Measurements from ENCODE around the gene RPL13. TPM values are rescaled to one million over a fixed set of nuclear protein-coding genes. Genes with fewer than 3 reads are reported as not detected.
A peak's percentile ranks its signal among the peaks of the same experiment; 100 is the strongest.

The RPL13 gene
- total and polyA plus RNA-seq, 2 of the 13 experiments (the other 11 are each of a cell fraction or from before 2014, with no cell fraction given) = 2,988 to 4,411 TPM

GRCh38 chr16:89572485-89573205 is 12.2 kb downstream of the RPL13 start (continued):
- TF ChIP-seq RARA (CRISPR knock-in tag; IDR thresholded peaks at IDR 0.05) (peak; percentile 55; the same call in 1 of the 2 replicates), NCOA2 (CRISPR knock-in tag; IDR thresholded peaks at IDR 0.05) (peak; percentile 43; the same call in 1 of the 2 replicates), HOXA7 (CRISPR knock-in tag; IDR thresholded peaks at IDR 0.05) (no peak), ZSCAN29 (CRISPR knock-in tag; conservative IDR thresholded peaks at IDR 0.05) (peak; percentile 92), PHF20 (CRISPR knock-in tag; IDR thresholded peaks at IDR 0.05) (0 out of 2 replicates have a peak, but pooled peaks have one; percentile 16), ZBTB7A (CRISPR knock-in tag; IDR thresholded peaks at IDR 0.05) (peak; percentile 94), SMARCE1 (IDR thresholded peaks at IDR 0.05; ENCODE audit: borderline replicate concordance) (no peak), ZNF232 (CRISPR knock-in tag; IDR thresholded peaks at IDR 0.05; ENCODE audit: borderline replicate concordance) (no peak), ATF7-NPFF (CRISPR knock-in tag; IDR thresholded peaks at IDR 0.05; ENCODE audit: low read depth) (no peak), SCMH1 (CRISPR knock-in tag; IDR thresholded peaks at IDR 0.05; ENCODE audit: borderline replicate concordance) (no peak), ZNF781 (CRISPR knock-in tag; IDR thresholded peaks at IDR 0.05; ENCODE audit: borderline replicate concordance, not compliant biosample characterization) (peak; percentile 57), ZFY (CRISPR knock-in tag; IDR thresholded peaks at IDR 0.05) (peak; percentile 62), IKZF1 (IDR thresholded peaks at IDR 0.05) (no peak), ZNF207 (IDR thresholded peaks at IDR 0.05; ENCODE audit: borderline replicate concordance) (no peak), BHLHE40 (IDR thresholded peaks at IDR 0.05; ENCODE audit: low read length) (peak; percentile 21; the same call in 1 of the 2 replicates), KIAA2018 (CRISPR knock-in tag; IDR thresholded peaks at IDR 0.05; ENCODE audit: borderline replicate concordance) (no peak), ZKSCAN5 (CRISPR knock-in tag; IDR thresholded peaks at IDR 0.05) (0 out of 2 replicates have a peak, but pooled peaks have one; percentile 61)
- TF ChIP-seq, protein P1, sequence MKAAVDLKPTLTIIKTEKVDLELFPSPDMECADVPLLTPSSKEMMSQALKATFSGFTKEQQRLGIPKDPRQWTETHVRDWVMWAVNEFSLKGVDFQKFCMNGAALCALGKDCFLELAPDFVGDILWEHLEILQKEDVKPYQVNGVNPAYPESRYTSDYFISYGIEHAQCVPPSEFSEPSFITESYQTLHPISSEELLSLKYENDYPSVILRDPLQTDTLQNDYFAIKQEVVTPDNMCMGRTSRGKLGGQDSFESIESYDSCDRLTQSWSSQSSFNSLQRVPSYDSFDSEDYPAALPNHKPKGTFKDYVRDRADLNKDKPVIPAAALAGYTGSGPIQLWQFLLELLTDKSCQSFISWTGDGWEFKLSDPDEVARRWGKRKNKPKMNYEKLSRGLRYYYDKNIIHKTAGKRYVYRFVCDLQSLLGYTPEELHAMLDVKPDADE (CRISPR knock-in tag; IDR thresholded peaks at IDR 0.05) = no peak
- TF ChIP-seq, protein P2, sequence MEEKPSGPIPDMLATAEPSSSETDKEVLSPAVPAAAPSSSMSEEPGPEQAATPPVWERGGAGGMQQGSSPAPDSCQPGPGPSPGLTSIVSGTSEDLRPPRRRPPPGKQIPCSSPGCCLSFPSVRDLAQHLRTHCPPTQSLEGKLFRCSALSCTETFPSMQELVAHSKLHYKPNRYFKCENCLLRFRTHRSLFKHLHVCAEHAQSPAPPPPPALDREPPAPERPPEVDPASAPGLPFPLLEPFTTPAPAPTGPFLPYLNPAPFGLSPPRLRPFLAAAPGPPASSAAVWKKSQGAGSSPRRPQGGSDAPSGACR (CRISPR knock-in tag; IDR thresholded peaks at IDR 0.05) = peak; percentile 85
